Germinal center (tissue), 1 donor: Measurements from ENCODE around the gene PPP2R2B.
"Not testable (repeated sequence)": the region's sequence is repeated elsewhere in the genome, so short reads cannot be mapped to it uniquely, and the experiment has no call there.

ENCODE experiments used
- DNase-seq: peaks from one replicate; pipeline ENCODE4 v3.0.0; 2012; ENCODE audit warnings: mixed read lengths, low spot score

PPP2R2B gene

DNA sequence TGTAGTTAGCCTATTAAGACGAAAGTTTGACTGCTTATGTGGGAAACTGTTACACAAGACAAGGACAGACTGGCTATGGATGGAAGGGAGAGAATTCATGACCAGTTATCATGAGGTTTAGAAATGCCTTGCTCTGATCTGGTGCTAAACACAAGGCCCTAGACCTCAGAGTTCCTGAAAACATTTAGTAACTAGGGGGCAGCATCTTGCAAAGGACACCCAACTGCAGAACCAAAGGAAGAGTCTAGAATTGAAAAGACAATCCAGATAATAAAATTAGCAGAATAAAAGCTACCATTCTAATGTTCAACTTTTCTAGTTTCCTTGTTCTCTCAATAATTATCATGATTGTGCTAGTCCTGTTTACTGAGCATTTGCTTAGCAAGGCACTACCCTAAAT is 232.1 kb downstream of the PPP2R2B start:
- DNase-seq = no peak

DNA sequence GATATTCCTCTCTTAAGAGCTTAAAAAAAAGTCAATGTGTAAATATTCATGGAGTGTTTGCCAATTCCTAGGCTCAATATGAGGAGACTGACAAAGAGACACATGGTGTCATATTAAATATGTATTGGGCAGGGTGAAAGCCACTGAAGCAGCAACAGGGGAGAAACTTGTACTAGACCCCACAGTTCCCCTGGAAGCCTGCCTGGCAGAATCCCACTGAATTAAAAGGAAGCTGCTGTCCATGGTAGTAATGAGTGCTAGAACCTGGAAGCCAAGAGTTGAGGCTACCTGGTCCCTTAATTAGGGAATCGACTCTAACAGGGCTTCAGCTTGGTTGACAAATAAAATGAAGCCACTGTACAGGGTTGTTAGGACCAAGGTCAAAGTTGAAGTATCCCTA is 233.2 kb downstream of the PPP2R2B start:
- DNase-seq = no peak

DNA sequence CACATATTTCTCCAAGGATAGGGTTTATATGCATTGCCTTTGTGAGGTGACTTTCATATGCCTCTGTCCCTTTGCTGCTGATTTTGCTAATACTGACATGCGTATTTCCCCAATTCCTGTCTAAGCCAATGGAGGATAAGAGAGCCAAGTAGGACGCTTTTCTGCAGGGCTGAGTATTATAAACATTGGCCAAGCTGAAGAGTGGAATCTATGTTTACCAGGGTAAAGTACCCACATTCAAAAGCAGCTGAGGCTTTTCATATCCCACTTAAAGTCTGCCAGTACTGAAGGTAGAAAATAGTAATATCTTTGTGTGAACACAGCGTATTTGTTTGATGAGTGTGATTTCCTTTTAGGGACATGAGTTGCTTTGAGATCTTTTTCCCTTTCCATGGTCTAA is 233.7 kb downstream of the PPP2R2B start:
- DNase-seq = no peak

DNA sequence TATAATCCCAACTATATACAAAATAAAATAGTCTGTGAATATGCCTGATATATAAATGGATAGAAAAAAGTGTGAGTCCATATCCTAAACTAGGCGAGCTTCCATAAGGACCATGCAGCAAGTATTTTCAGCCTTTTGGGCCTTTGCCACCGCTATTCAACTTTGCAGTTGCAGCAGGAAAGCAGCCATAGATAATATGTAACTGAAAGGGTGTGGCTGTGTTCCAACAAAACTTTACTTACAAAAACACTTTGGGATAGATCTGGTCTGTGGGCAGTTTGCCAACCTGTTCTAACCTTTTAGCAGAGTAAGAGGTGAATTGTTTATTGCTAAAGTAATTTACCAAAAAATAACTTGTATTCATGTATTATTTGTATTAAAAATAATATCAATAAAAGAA is 234.8 kb downstream of the PPP2R2B start:
- no peak for DNase-seq

DNA sequence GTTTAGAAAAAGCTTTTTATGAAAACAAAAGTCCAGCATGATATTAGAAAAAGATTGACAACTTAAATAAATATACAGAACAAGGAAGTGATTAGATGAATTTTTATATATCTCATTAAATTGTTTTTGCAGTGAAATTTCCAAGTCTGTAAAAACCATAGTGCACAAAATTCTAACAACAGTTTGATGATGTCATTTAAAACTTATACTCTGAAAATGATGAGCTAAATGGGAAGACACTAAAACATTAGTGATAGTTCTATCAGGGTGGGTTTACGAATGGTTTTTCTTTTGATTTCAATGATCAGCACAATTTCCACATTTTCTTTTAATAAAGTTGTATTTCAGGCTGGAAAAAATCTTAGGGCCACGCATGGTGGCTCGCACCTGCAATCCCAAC is 236.1 kb downstream of the PPP2R2B start:
- no peak for DNase-seq

DNA sequence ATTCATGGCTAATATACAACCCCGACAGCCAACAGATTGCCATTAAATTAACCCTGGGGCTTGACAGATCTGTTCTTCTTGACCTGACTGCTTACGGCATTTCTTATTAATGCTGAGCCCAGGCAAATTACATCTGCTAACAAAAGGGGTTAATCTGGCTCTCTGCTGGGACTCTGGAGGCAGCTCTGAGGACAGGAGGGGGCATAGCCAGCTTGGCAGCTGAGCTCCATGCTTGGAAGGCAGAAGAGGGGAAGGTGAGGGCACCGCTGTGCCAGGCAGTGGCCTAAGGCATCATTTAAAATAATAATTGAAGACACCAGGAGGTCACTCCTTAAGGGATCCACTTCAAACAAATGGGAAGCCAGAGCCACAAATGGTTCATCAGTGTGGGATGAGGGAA is 236.6 kb downstream of the PPP2R2B start:
- no peak for DNase-seq

DNA sequence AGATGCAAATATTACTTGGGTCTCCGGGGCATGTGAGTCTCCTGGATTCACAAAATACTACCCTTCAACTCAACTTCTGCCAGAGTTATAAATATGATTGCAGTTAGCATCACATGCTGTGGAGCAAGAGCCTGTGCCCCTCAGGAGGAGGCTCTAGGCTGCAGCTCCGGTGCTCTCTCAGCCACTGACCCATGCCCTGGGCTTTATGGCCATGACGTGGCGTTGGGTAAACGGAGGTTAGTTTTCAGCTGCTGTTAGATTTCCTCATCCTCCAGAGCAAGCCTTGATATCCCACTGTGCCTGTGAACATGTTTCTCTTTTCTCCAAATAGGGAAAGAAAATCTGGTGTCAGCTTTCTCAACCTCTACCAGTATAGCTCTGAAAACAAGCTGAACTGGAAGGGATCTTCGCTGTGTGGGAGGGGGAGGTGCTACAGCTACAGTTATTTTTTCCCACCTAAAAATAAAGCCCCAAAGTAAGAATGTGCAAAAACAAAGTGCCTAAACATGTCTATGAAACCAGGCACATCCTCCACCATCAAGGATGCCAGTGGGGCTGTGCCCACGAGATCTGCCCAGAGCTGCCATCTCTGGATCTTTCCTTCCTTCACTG is 238.2 kb downstream of the PPP2R2B start:
- no peak for DNase-seq

DNA sequence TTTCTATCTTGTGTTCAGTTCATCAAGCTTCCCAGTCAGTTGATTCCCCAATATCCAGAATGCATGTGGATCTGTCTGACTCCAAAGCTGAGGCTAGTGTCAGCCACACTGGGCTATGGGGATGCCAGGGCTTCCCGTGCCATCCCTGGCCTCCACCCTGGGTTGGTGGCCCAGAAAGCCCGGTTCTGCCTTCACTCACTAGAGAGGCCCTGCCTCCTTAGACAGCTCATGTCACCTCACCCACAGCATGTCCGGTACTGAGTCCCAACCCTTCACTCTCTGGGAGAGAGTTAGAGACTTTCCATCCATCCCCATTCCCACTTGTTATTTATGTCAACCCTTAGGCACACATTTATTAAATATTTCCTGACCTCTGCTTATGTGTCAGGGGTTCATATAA is 243.1 kb downstream of the PPP2R2B start:
- DNase-seq = no peak

DNA sequence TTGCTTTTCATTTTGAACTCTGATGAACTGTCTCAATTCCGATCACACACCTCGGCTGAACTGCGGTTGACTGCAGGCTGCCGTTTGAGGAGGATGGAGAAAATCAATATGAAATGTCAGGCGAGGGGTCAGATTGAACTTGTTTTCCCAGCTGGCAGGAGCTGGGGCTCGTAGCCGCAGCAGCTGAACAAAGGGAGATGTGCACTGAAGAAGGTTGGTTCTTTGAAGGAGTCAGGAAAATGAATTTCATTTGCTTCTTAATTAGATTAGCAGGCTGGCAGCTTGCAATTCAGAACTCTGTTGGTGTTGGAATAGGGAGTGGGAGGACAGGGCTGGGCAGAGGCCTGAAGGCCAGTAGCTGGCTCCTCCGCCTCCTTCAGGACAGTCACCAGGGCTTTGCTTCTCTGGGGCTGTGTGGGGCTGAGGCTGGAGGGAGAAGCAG is 245.2 kb downstream of the PPP2R2B start:
- no peak for DNase-seq

DNA sequence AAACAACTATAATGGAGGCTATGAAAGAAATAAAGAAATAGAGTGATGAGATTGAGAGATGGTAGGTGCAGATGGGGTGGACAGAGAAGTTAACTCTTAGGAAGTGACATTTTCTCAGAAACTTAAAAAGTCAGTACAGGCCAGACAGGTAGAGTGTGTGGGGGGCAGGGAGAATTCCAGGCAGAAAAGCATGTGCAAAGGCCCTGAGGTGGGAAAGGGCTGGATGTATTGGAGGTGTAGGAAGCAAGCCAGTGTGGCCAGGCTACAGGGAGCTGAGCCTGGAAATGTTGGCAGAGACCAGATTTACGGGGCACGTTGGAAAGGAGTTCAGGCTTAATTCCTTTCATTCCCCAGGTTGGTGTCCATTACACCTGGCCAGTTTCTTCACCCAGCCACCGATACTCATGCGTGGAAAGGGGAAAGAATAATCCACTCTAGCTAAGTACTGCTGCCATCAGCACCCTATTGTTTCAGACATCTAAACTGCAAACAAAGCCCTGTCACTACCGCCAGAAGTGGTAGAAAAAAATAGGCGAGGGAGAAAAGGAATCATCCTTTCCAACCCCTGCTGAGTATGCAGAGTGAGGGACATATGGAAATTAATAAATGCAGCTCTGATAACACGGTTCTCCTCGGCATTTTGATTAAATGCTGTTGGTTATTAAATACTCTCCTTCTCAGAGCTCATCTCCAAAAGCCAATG is 245.8 kb downstream of the PPP2R2B start:
- DNase-seq = no peak

DNA sequence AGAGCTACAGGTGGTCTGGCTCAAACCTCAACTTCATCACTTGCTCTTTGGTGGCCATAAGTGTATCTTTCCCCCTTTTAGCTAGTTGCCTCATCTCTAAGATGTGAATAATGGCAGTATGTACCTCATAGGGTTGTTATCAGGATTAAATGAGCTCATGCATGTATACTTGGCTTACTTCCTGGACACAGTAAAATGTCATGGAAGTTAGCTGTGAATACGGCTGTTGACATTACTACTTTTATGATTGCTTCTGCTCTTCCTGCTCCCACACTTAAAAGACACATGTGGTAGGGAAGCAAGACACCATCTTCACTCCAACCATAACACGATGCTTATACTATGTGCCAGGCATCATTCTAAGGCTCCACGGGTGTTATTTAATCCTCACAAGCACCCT is 248.1 kb downstream of the PPP2R2B start:
- DNase-seq = no peak

DNA sequence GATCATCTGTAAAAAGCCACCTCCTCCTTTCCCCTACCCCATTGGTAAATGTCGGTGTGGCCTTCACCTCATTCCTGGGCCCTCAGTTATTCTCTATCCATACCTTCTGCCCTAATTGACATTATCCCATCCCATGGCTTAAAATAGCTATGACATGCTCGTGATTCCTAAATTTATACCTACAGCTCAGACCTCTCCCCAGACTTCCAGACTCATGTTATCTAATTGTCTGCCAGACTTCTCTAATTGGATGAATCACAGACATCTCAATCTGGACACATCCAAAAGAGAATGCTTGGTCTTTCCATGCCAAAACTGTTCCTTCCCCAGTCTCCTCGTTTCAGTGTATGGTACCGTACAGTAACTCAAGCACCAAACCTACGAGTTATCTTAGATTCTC is 249.6 kb downstream of the PPP2R2B start:
- no peak for DNase-seq

DNA sequence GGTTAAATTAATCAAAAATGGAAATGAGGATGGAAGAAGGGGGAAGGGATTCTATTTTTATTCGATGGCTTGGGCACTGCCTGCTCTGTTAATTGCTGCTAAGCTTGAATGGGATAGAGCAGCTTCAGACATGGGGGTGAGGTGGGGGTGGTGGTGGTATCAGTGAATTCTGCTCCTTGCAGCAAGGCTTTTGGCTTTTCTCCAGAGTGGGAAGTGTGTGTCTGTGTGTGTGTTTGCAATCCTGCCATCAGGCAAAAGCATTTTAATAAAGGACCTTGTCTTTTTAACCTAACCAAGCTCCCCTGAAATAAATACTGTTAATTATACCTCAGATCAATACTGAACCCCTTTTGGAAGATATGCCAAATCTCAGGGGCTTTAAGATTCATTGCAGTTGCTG is 251.6 kb downstream of the PPP2R2B start:
- DNase-seq = no peak

DNA sequence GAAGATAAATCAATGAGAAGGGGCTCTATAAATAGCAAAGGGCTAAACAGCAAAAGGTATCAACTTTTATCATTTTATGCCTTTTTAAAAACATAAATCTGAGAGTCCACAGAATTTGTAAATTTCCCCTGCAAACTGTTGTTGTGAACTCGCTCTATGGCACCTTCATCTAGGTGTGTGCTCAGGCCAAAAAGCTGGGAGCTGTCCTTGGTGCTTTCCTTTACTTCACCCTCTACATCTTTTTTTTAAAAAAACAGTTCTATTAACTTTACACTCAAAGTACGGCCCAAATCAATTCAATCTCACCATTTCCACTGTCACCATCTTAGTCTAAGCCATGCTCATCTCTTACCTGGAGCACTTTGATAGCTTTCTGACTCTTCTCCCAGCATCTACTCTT is 254.4 kb downstream of the PPP2R2B start:
- DNase-seq = no peak

DNA sequence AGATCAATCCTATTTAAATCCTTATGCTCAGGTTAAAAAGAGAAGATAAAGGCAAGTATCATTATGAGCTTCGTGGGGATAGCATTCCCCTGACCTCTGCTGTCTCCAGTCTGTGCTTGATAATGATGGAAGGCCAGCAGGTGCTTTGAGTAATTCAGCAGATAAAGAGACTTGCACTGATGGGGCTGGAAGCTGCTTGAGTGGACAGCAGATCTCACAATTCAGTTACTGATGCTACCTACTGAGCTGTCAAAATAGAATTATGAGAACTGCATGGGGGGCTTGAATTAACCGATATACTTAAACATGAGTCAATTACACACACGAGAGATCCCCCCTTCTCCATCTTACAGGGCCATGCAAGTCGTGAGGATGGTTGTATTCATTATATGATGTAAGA is 254.9 kb downstream of the PPP2R2B start:
- no peak for DNase-seq

DNA sequence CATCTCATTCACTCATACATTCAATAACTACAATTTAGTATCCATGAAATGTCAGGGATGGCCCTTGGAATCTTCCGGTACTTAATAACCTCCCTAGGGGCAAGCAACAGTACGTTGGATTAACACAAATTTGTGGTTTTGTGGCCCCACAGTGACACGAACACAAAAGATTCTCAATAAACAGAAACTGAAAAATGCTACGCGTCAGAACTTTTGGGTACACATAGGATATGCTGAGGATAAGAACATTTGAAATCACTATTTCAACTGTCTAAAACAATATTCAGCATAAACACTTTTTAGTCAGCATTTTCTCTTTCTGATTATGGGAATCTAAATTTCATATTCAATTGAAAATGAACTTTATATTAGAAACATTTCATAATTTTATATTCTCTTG is 255.5 kb downstream of the PPP2R2B start:
- no peak for DNase-seq

DNA sequence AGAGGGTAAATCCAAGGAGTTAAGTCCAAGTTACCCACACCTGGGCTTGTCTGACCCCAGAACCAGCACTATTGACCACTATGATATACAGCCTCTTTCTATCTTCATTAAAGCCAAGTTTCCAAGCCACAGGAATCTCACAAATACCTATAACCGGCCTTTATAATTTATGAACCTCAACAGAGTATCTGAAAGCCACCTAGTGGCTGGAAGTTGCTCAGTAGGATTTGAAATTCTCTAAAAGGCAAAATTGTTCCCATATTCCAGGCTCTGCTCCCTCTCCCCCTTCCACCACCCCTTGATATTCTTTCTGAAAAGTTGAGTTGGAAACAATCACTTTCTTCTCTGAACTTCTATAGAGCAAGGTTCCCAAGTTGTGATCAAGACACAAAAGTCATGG is 256.2 kb downstream of the PPP2R2B start:
- no peak for DNase-seq

DNA sequence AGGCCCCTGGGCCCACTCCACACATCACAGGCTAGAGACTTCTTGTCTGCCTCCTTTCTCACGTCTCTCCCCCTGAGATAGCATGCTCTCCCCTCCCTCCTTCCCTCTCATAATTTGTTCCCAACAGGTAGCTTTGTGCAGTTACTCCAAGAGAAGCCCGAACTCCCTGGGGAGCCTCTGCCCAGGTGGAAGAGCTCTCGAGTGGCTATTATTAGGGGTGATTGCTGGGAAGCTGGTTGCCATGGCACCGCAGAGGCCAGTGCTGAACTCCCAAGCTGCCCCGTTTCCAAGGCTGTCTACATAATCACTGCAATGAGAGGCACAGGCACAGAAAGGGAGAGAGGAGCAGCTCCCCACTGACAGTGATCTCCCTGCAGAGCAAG is 257.9 kb downstream of the PPP2R2B start:
- DNase-seq = no peak

DNA sequence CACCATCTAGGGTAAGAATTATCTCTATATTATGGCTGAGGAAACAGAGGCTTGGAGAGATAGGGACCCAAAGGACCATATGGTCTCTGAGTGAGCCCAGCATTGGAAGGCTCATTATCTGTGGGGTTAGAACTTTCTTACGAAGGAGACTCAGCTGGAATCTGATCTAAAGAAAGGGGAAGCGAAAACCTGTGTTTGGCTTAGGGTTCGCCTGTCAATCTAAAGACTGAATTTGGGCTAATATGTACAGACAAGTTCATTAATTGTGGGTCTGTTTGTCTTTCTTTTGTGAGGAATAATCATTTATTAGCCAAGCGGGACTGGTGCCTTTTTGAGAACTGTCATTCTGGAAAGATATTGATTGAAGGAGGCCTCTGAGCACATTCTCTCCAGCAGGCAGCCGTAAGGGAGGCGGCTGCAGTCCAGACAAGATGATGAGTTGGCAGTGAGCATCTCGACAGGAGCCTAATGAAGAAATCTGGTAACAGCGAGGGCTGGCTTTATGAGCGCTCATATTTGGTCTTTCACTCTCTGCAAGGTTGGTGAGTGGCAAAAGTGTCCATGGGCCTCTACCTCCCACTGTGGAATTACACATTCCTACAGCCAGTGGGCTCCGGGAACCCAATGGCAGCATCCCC is 258.4 kb downstream of the PPP2R2B start:
- no peak for DNase-seq

DNA sequence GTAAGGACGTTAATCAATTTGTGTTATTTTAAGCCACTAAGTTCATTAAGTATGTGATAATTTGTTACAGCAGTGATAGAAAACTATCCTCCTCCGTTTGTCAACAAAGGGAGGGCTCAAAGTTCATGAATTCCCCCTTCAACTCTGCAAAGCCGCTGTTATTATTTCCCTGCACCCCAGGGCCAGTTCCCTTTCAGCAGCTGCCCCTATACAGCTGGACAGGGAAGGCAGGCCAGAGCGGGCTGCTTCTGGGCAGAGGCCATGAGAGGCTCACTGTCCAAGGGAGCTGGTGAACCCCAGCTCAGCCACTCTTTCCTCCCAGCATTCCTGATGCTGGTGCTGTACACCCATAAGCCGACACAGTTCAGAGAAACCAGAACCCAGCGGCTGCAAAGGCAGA is 260.1 kb downstream of the PPP2R2B start:
- DNase-seq = no peak

DNA sequence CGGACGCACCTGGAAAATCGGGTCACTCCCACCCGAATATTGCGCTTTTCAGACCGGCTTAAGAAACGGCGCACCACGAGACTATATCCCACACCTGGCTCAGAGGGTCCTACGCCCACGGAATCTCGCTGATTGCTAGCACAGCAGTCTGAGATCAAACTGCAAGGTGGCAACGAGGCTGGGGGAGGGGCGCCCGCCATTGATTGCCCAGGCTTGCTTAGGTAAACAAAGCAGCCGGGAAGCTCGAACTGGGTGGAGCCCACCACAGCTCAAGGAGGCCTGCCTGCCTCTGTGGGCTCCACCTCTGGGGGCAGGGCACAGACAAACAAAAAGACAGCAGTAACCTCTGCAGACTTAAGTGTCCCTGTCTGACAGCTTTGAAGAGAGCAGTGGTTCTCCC is 268.8 kb downstream of the PPP2R2B start:
- DNase-seq = not testable (repeated sequence)

DNA sequence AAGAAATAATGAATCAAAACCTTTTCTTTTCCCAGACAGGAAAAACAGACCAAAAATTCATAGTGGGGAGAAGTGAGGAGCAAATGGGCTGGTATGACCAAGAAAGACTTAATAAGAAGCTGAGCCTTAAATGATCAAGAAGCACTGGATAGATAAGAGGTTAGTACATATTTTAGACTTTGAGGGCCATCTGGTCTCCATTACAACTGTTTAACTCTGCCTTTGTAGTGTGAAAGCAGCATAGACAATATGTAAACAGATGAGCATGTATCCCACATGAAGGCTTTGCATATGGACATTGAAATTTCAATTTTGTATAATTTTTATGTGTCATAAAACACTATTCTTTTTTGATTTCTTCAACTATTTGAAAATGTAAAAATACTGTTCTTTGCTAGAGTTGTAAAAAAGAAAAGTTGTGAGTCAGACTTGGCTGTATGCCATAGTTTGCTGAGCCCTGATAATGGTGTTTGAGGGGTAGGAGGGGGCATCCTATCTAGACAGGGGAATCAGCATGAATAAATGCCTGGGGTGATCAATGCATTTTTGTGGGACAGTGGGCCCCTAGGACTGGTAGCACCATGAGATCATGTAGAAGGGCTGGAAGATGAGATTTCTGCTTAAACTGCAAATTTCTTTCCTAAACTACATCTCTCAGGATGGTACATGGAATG is 270.8 kb downstream of the PPP2R2B start:
- no peak for DNase-seq

DNA sequence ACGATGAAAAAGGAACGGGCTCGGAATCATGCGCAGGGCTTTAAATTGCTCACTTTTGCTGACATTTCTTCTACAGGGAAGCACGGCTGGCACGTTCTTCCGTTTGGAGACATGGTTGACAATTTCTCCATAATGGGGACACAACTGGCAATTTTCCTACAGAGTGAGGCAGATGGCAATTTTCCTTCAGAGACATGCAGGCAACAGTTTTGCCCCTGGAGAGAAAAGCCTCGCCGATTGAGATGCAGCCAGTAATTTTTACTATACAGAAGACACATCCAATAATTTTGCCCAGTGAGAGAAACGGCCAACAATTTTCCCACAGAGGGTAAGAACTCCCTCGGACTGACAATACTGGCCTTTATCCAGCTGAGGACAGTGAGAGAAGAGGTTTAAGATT is 271.7 kb downstream of the PPP2R2B start:
- DNase-seq = no peak
